ENCODE measurements around the gene CCNYL1. TPM values are rescaled to one million over a fixed set of nuclear protein-coding genes. Genes with fewer than 3 reads are reported as not detected.

The CCNYL1 gene
- total RNA-seq, 1 donor from 2014 or later: 25.7 TPM

GRCh38 chr2:207768866-207769596 lies 57.6 kb downstream of the CCNYL1 start:
- Histone ChIP-seq H3K27ac (peak overlapping the region; percentile 75), H3K36me3 (peaks cover 14% of the 10 kb centered on the region), H3K9me3 (no peaks in the 10 kb centered on the region), H3K4me1 (peaks cover 23% of the 10 kb centered on the region), H3K4me3 (peak overlapping the region; percentile 63), H3K27me3 (no peaks in the 10 kb centered on the region)
- peak; percentile 74 for DNase-seq
- no peak for TF ChIP-seq CTCF (IDR thresholded peaks at IDR 0.05)
- peak; percentile 0 for ATAC-seq
- intact Hi-C loops (cut with DNase I): no loop called here

GRCh38 chr2:207770602-207771404 lies 59.4 kb downstream of the CCNYL1 start:
- Histone ChIP-seq H3K36me3 (peaks cover 7% of the 10 kb centered on the region), H3K4me3 (peak overlapping the region; percentile 63), H3K27me3 (no peaks in the 10 kb centered on the region), H3K4me1 (peaks cover 19% of the 10 kb centered on the region), H3K9me3 (no peaks in the 10 kb centered on the region), H3K27ac (peak overlapping the region; percentile 56)
- no peak for ATAC-seq
- intact Hi-C loops (cut with DNase I): no loop called here
- DNase-seq: peak; percentile 73
- TF ChIP-seq CTCF (IDR thresholded peaks at IDR 0.05): no peak

GRCh38 chr2:207771421-207771820 lies 60.0 kb downstream of the CCNYL1 start:
- H3K4me3 ChIP-seq: peak overlapping the region; percentile 63
- no peak for ATAC-seq

GRCh38 chr2:207772081-207772843 lies 60.8 kb downstream of the CCNYL1 start:
- TF ChIP-seq CTCF (IDR thresholded peaks at IDR 0.05): no peak
- intact Hi-C loops (cut with DNase I): no loop called here
- Histone ChIP-seq H3K36me3 (peaks cover 3% of the 10 kb centered on the region), H3K4me1 (peaks cover 19% of the 10 kb centered on the region), H3K27ac (no peak overlapping the region), H3K9me3 (no peaks in the 10 kb centered on the region), H3K4me3 (no peak overlapping the region), H3K27me3 (no peaks in the 10 kb centered on the region)
- DNase-seq: no peak
- ATAC-seq: no peak

More at GRCh38 chr2:207771421-207771820, 60.0 kb downstream of the CCNYL1 start:
- DNase-seq: no peak
- H3K9me3 ChIP-seq: no peaks in the 10 kb centered on the region
- no peaks in the 10 kb centered on the region for H3K27me3 ChIP-seq
- H3K4me1 ChIP-seq: peaks cover 19% of the 10 kb centered on the region
- intact Hi-C loops (cut with DNase I): no loop called here
- H3K27ac ChIP-seq: peak overlapping the region; percentile 56
- H3K36me3 ChIP-seq: peaks cover 7% of the 10 kb centered on the region
- no peak for TF ChIP-seq CTCF (IDR thresholded peaks at IDR 0.05)

GRCh38 chr2:207772844-207773205 lies 61.4 kb downstream of the CCNYL1 start:
- no peaks in the 10 kb centered on the region for H3K9me3 ChIP-seq
- no peaks in the 10 kb centered on the region for H3K27me3 ChIP-seq
- H3K36me3 ChIP-seq: no peaks in the 10 kb centered on the region
- intact Hi-C loops (cut with DNase I): no loop called here
- peaks cover 17% of the 10 kb centered on the region for H3K4me1 ChIP-seq
- ATAC-seq (no peak), DNase-seq (no peak)
- no peak for TF ChIP-seq CTCF (IDR thresholded peaks at IDR 0.05)
- H3K4me3 ChIP-seq: no peak overlapping the region
- H3K27ac ChIP-seq: no peak overlapping the region
